Keratinocyte (primary cell): Measurements from ENCODE around the gene LPO. TPM values are rescaled to one million over a fixed set of nuclear protein-coding genes. Genes with fewer than 3 reads are reported as not detected.

ENCODE experiments used
- DNase-seq: peaks from one replicate; pipeline ENCODE4 v3.0.0-alpha.2; 2011; ENCODE audit warnings: low read depth, missing footprints, low spot score
- FAIRE-seq: peaks from 2 replicates; lab custom pipeline; 2011; peaks lifted over from hg19 to GRCh38; lab: Jason Lieb, UNC
- H2AFZ ChIP-seq: 2 replicates; pipeline ENCODE4 v1.6.0; 2012; ENCODE audit warnings: low read length, control low read depth, inconsistent platforms; ENCODE audit not compliant: control insufficient read depth
- H3K27ac ChIP-seq: 2 replicates; pipeline ENCODE4 v1.5.1; 2011; ENCODE audit warnings: low read length; ENCODE audit not compliant: control insufficient read depth, insufficient read depth
- H3K27me3 ChIP-seq: 3 replicates; pipeline ENCODE4 v1.6.0; 2011; ENCODE audit warnings: low read length; ENCODE audit not compliant: control insufficient read depth, insufficient read depth; ENCODE audit errors: extremely low read depth
- H3K36me3 ChIP-seq, 2 experiments: 2 replicates in 1 of 2; 3 replicates in 1 of 2; pipeline ENCODE4 v1.5.1; 2011; ENCODE audit warnings: low read length in 2 of 2, mild to moderate bottlenecking in 1 of 2; ENCODE audit not compliant: control insufficient read depth in 2 of 2, insufficient read depth in 2 of 2; ENCODE audit errors: extremely low read depth in 1 of 2
- H3K4me1 ChIP-seq: 3 replicates; pipeline ENCODE4 v1.5.1; 2011; ENCODE audit warnings: low read length; ENCODE audit not compliant: control insufficient read depth, insufficient read depth; ENCODE audit errors: extremely low read depth
- H3K4me2 ChIP-seq: 3 replicates; pipeline ENCODE4 v1.6.0; 2011; ENCODE audit warnings: low read depth, low read length; ENCODE audit not compliant: control insufficient read depth, insufficient read depth; ENCODE audit errors: extremely low read depth
- H3K4me3 ChIP-seq, 3 experiments: fragments of 200-600 bp in 1 of 3; sonication (generic) in 1 of 3; 2 replicates in 2 of 3; 3 replicates in 1 of 3; pipeline ENCODE4 v1.5.1; 2011 to 2016; ENCODE audit warnings: low read length in 3 of 3, mild to moderate bottlenecking in 3 of 3, control low read depth in 2 of 3, inconsistent platforms in 1 of 3, low read depth in 1 of 3, mixed read lengths in 1 of 3, mixed run types in 1 of 3, moderate library complexity in 1 of 3; ENCODE audit not compliant: control insufficient read depth in 2 of 3, insufficient read depth in 2 of 3; ENCODE audit errors: extremely low read depth in 1 of 3
- H3K79me2 ChIP-seq: 2 replicates; pipeline ENCODE4 v1.6.0; 2012; ENCODE audit warnings: low read length; ENCODE audit not compliant: control insufficient read depth, insufficient read depth
- H3K9ac ChIP-seq: 3 replicates; pipeline ENCODE4 v1.6.0; 2011; ENCODE audit warnings: low read length; ENCODE audit not compliant: control insufficient read depth, insufficient read depth; ENCODE audit errors: extremely low read depth
- H3K9me1 ChIP-seq: 3 replicates; pipeline ENCODE4 v1.6.0; 2011; ENCODE audit warnings: low read length; ENCODE audit not compliant: control insufficient read depth, insufficient read depth; ENCODE audit errors: extremely low read depth
- H3K9me3 ChIP-seq: 2 replicates; pipeline ENCODE4 v1.5.1; 2012; ENCODE audit warnings: low read depth, low read length; ENCODE audit not compliant: control insufficient read depth
- H4K20me1 ChIP-seq: 3 replicates; pipeline ENCODE4 v1.6.0; 2011; ENCODE audit warnings: low read length; ENCODE audit not compliant: control insufficient read depth, insufficient read depth; ENCODE audit errors: extremely low read depth
- CTCF ChIP-seq, 3 experiments: IDR thresholded peaks in 1 of 3; conservative IDR thresholded peaks in 1 of 3; optimal IDR thresholded peaks in 1 of 3; 2 replicates in 2 of 3; 3 replicates in 1 of 3; pipeline versions ENCODE3 to v1.5.1; 2011; ENCODE audit warnings: low read length in 3 of 3, mild to moderate bottlenecking in 3 of 3, moderate library complexity in 2 of 3, control low read depth in 1 of 3, inconsistent platforms in 1 of 3; ENCODE audit not compliant: insufficient read depth in 2 of 3; ENCODE audit errors: extremely low read depth in 1 of 3
- EZH2 ChIP-seq: IDR thresholded peaks from one replicate; pipeline ENCODE4 v1.6.1; 2012; ENCODE audit warnings: inconsistent platforms, mild to moderate bottlenecking, low read length, moderate library complexity
- dilution Hi-C: fragments of 300-500 bp; cut with MboI; formaldehyde crosslinking; loops from one replicate; pipeline ENCODE4 v1.7.0; 2020; ENCODE audit warnings: low sequenced_read_pairs; ENCODE audit not compliant: extremely low pct_ligation_motif_present
- polyA plus RNA-seq, 5 experiments: library from polyadenylated mRNA; depleted of rRNA in 3 of 5; stranded (reverse) in 3 of 5; stranded (forward) in 1 of 5; unstranded in 1 of 5; fragments of >200 nt; gene quantifications; 1 replicate in 1 of 5; 2 replicates in 3 of 5; 3 replicates in 1 of 5; pipeline versions ENCODE4 v1.2.1 to v1.2.3, GENCODE V29; 2011 to 2012; ENCODE audit warnings: missing spikeins in 2 of 5, low read depth in 1 of 5, low replicate concordance in 1 of 5

The LPO gene
- polyA plus RNA-seq, 1 donor (not counting 4 experiments of a cell fraction or from before 2014, with no cell fraction given): not detected

- DNase-seq: no peak
- Histone ChIP-seq H3K4me2 (no peak overlapping the region), H3K9me3 (no peaks in the 10 kb centered on the region), H3K4me3 (no peak overlapping the region), H3K27me3 (no peaks in the 10 kb centered on the region), H3K9me1 (peaks cover 2% of the 10 kb centered on the region), H3K9ac (no peak overlapping the region), H3K79me2 (no peaks in the 10 kb centered on the region), H3K27ac (no peak overlapping the region), H3K36me3 (no peaks in the 10 kb centered on the region), H3K4me1 (peaks cover 8% of the 10 kb centered on the region), H2AFZ (no peak overlapping the region), H4K20me1 (no peaks in the 10 kb centered on the region)
- FAIRE-seq: no peak
- no peak for TF ChIP-seq EZH2
- no peak for TF ChIP-seq CTCF (optimal IDR thresholded peaks at IDR 0.05 in 1 of 3, IDR thresholded peaks at IDR 0.05 in 1 of 3, conservative IDR thresholded peaks at IDR 0.05 in 1 of 3; ENCODE audit: extremely low read depth in 1 of 3, insufficient read depth in 2 of 3, low read length in 3 of 3)
- dilution Hi-C loops: no loop called here
Observed at GRCh38 chr17:58315281-58315711, 76.9 kb downstream of the LPO start.

- no peak overlapping the region for H2AFZ ChIP-seq
Observed at GRCh38 chr17:58315750-58316149, 77.4 kb downstream of the LPO start.

More at GRCh38 chr17:58315750-58316149, 77.4 kb downstream of the LPO start:
- Histone ChIP-seq H3K4me2 (no peak overlapping the region), H3K9me3 (no peaks in the 10 kb centered on the region), H3K27ac (no peak overlapping the region), H3K79me2 (no peaks in the 10 kb centered on the region), H4K20me1 (no peaks in the 10 kb centered on the region), H3K36me3 (no peaks in the 10 kb centered on the region), H3K4me1 (peaks cover 8% of the 10 kb centered on the region), H3K4me3 (no peak overlapping the region), H3K27me3 (no peaks in the 10 kb centered on the region), H3K9me1 (peaks cover 2% of the 10 kb centered on the region), H3K9ac (no peak overlapping the region)
- dilution Hi-C loops: no loop called here
- TF ChIP-seq CTCF (optimal IDR thresholded peaks at IDR 0.05 in 1 of 3, IDR thresholded peaks at IDR 0.05 in 1 of 3, conservative IDR thresholded peaks at IDR 0.05 in 1 of 3; ENCODE audit: extremely low read depth in 1 of 3, insufficient read depth in 2 of 3, low read length in 3 of 3): no peak
- TF ChIP-seq EZH2: no peak
- FAIRE-seq: no peak
- no peak for DNase-seq
